SK-N-SH treated with all-trans-retinoic acid at 6 μM for 48 hours (cell line): ENCODE measurements around the gene IQSEC1.

ENCODE experiments used
- ATAC-seq: fragments of 200-7000 bp; cut with Tn5 transposase; 3 replicates; pipeline ENCODE4 v1.9.1; 2020; ENCODE audit warnings: mild to moderate bottlenecking, moderate library complexity
- ARNTL ChIP-seq: fragments of 450-650 bp; formaldehyde crosslinking; IDR thresholded peaks from 2 replicates; pipeline ENCODE4 v1.5.0; 2020; ENCODE audit warnings: low read depth, mild to moderate bottlenecking, moderate library complexity, borderline replicate concordance
- CSDC2 ChIP-seq: fragments of 250-450 bp; sonication (Bioruptor Pico); IDR thresholded peaks from 2 replicates; pipeline ENCODE4 v1.5.0; 2020; ENCODE audit warnings: mild to moderate bottlenecking, moderate library complexity
- ESRRG ChIP-seq: fragments of 250-450 bp; sonication (Bioruptor Pico); IDR thresholded peaks from 2 replicates; pipeline ENCODE4 v1.6.1; 2021; ENCODE audit warnings: mild to moderate bottlenecking
- GLIS3 ChIP-seq: fragments of 250-450 bp; sonication (Bioruptor Pico); IDR thresholded peaks from 2 replicates; pipeline ENCODE4 v1.5.0; 2020; ENCODE audit warnings: mild to moderate bottlenecking, moderate library complexity
- ISL1 ChIP-seq: fragments of 250-450 bp; sonication (Bioruptor Pico); IDR thresholded peaks from 2 replicates; pipeline ENCODE4 v2.1.2; 2022; ENCODE audit warnings: mild to moderate bottlenecking, moderate library complexity
- OSR1 ChIP-seq: fragments of 250-450 bp; sonication (Bioruptor Pico); IDR thresholded peaks from 2 replicates; pipeline ENCODE4 v1.8.0; 2022; ENCODE audit warnings: moderate library complexity, mild to moderate bottlenecking, inconsistent platforms
- POU6F1 ChIP-seq: fragments of 250-450 bp; sonication (Bioruptor Pico); IDR thresholded peaks from 2 replicates; pipeline ENCODE4 v1.8.0; 2021; ENCODE audit warnings: low read depth, mild to moderate bottlenecking, moderate library complexity, borderline replicate concordance
- PPARA ChIP-seq: fragments of 250-450 bp; sonication (Bioruptor Pico); IDR thresholded peaks from 2 replicates; pipeline ENCODE4 v1.5.0; 2020; ENCODE audit warnings: mild to moderate bottlenecking, borderline replicate concordance
- RARB ChIP-seq: fragments of 250-450 bp; sonication (Bioruptor Pico); IDR thresholded peaks from 2 replicates; pipeline ENCODE4 v1.8.0; 2021; ENCODE audit warnings: mild to moderate bottlenecking, moderate library complexity
- SNAI2 ChIP-seq: fragments of 250-450 bp; sonication (Bioruptor Pico); IDR thresholded peaks from 2 replicates; pipeline ENCODE4 v1.5.0; 2020; ENCODE audit warnings: mild to moderate bottlenecking, moderate library complexity
- TCF4 ChIP-seq: fragments of 250-450 bp; sonication (Bioruptor Pico); IDR thresholded peaks from 2 replicates; pipeline ENCODE4 v1.8.0; 2021; ENCODE audit warnings: mild to moderate bottlenecking, moderate library complexity, borderline replicate concordance
- TOX ChIP-seq: fragments of 250-450 bp; sonication (Bioruptor Pico); IDR thresholded peaks from 2 replicates; pipeline ENCODE4 v1.8.0; 2021; ENCODE audit warnings: mild to moderate bottlenecking, moderate library complexity, borderline replicate concordance
- ZFP3 ChIP-seq: fragments of 250-450 bp; sonication (Bioruptor Pico); IDR thresholded peaks from 2 replicates; pipeline ENCODE4 v1.5.0; 2020; ENCODE audit warnings: mild to moderate bottlenecking, moderate library complexity
- ZNF565 ChIP-seq: fragments of 450-650 bp; formaldehyde crosslinking; conservative IDR thresholded peaks from 2 replicates; pipeline ENCODE4 v1.5.0; 2020; ENCODE audit warnings: low read depth, mild to moderate bottlenecking, moderate library complexity
- ZNF70 ChIP-seq: fragments of 450-650 bp; formaldehyde crosslinking; IDR thresholded peaks from 2 replicates; pipeline ENCODE4 v1.5.0; 2020; ENCODE audit warnings: mild to moderate bottlenecking, moderate library complexity
- ZNF8 ChIP-seq: fragments of 450-650 bp; formaldehyde crosslinking; IDR thresholded peaks from 2 replicates; pipeline ENCODE4 v1.5.0; 2020; ENCODE audit warnings: mild to moderate bottlenecking, moderate library complexity
- TF ChIP-seq, protein P1 (sequence below): fragments of 250-450 bp; sonication (Bioruptor Pico); IDR thresholded peaks from 2 replicates; pipeline ENCODE4 v1.5.0; 2020; ENCODE audit warnings: mild to moderate bottlenecking, moderate library complexity
- TF ChIP-seq, protein P2 (sequence below): fragments of 250-450 bp; sonication (Bioruptor Pico); IDR thresholded peaks from 2 replicates; pipeline ENCODE4 v1.5.1; 2020; ENCODE audit warnings: low read depth, mild to moderate bottlenecking, moderate library complexity
- TF ChIP-seq, protein P3 (sequence below): fragments of 250-450 bp; sonication (Bioruptor Pico); IDR thresholded peaks from 2 replicates; pipeline ENCODE4 v1.5.1; 2021; ENCODE audit warnings: mild to moderate bottlenecking, moderate library complexity

Gene IQSEC1

GRCh38 chr3:13064964-13065363, 8.3 kb downstream of the IQSEC1 start (continued):
- TF ChIP-seq, protein P1, sequence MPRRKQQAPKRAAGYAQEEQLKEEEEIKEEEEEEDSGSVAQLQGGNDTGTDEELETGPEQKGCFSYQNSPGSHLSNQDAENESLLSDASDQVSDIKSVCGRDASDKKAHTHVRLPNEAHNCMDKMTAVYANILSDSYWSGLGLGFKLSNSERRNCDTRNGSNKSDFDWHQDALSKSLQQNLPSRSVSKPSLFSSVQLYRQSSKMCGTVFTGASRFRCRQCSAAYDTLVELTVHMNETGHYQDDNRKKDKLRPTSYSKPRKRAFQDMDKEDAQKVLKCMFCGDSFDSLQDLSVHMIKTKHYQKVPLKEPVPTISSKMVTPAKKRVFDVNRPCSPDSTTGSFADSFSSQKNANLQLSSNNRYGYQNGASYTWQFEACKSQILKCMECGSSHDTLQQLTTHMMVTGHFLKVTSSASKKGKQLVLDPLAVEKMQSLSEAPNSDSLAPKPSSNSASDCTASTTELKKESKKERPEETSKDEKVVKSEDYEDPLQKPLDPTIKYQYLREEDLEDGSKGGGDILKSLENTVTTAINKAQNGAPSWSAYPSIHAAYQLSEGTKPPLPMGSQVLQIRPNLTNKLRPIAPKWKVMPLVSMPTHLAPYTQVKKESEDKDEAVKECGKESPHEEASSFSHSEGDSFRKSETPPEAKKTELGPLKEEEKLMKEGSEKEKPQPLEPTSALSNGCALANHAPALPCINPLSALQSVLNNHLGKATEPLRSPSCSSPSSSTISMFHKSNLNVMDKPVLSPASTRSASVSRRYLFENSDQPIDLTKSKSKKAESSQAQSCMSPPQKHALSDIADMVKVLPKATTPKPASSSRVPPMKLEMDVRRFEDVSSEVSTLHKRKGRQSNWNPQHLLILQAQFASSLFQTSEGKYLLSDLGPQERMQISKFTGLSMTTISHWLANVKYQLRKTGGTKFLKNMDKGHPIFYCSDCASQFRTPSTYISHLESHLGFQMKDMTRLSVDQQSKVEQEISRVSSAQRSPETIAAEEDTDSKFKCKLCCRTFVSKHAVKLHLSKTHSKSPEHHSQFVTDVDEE (CRISPR knock-in tag): no peak
- no peak for TF ChIP-seq GLIS3 (CRISPR knock-in tag)
- TF ChIP-seq ZNF70: no peak
- no peak for TF ChIP-seq ZFP3 (CRISPR knock-in tag)
- TF ChIP-seq ARNTL (CRISPR knock-in tag): no peak

DNA sequence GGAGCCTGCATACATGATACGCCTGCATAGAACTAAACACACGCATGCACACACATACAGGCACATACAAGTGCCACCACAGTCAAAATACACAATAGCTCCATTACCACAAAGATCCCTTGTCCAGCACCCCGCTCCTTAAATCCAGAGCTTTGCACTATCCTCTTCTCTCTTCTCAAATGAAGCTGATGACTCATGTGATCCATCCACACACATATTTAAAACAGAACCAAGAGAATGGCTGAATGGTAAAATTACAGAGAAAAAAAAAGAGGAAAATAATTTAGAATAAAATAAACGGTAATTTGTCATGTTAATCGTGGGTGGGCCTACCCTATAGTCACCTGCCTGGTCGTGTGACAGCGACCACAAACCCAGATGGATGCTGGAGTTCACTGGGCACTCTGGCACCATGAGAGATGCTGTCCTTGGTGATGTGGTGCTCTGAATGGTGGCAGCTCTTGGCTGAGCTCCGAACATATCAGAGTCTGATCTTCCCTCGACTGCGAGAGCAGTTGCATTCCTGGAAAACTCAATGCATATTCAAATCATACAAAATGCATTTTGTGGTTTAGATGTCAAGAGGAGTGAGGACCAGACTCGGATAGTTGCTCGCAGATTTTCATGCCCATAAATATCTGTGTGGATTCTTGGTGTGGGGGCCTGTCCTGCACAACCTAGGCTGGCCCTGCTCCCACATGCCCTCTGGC, 8.9 kb downstream of the IQSEC1 start:
- TF ChIP-seq RARB (CRISPR knock-in tag): no peak
- TF ChIP-seq PPARA (CRISPR knock-in tag): no peak
- TF ChIP-seq ZNF70: no peak
- no peak for TF ChIP-seq TOX (CRISPR knock-in tag)
- TF ChIP-seq, protein P2, sequence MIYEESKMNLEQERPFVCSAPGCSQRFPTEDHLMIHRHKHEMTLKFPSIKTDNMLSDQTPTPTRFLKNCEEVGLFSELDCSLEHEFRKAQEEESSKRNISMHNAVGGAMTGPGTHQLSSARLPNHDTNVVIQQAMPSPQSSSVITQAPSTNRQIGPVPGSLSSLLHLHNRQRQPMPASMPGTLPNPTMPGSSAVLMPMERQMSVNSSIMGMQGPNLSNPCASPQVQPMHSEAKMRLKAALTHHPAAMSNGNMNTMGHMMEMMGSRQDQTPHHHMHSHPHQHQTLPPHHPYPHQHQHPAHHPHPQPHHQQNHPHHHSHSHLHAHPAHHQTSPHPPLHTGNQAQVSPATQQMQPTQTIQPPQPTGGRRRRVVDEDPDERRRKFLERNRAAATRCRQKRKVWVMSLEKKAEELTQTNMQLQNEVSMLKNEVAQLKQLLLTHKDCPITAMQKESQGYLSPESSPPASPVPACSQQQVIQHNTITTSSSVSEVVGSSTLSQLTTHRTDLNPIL (CRISPR knock-in tag): no peak
- TF ChIP-seq SNAI2: no peak
- no peak for TF ChIP-seq CSDC2 (CRISPR knock-in tag)
- no peak for TF ChIP-seq ESRRG (CRISPR knock-in tag)
- TF ChIP-seq, protein P3, sequence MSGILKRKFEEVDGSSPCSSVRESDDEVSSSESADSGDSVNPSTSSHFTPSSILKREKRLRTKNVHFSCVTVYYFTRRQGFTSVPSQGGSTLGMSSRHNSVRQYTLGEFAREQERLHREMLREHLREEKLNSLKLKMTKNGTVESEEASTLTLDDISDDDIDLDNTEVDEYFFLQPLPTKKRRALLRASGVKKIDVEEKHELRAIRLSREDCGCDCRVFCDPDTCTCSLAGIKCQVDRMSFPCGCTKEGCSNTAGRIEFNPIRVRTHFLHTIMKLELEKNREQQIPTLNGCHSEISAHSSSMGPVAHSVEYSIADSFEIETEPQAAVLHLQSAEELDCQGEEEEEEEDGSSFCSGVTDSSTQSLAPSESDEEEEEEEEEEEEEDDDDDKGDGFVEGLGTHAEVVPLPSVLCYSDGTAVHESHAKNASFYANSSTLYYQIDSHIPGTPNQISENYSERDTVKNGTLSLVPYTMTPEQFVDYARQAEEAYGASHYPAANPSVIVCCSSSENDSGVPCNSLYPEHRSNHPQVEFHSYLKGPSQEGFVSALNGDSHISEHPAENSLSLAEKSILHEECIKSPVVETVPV (CRISPR knock-in tag): no peak
- TF ChIP-seq POU6F1: no peak
- no peak for TF ChIP-seq ZNF8 (CRISPR knock-in tag)
- TF ChIP-seq ARNTL (CRISPR knock-in tag): no peak
- TF ChIP-seq OSR1 (CRISPR knock-in tag): no peak
- no peak for TF ChIP-seq TCF4 (CRISPR knock-in tag)
- TF ChIP-seq ZNF565 (CRISPR knock-in tag): no peak
- TF ChIP-seq ISL1 (CRISPR knock-in tag): no peak
- TF ChIP-seq, protein P1 (CRISPR knock-in tag): no peak
- peak; percentile 59 for ATAC-seq

GRCh38 chr3:13063225-13063624, 10.0 kb downstream of the IQSEC1 start:
- 0 out of 3 replicates have a peak, but pooled peaks have one; percentile 15 for ATAC-seq

More at GRCh38 chr3:13063225-13063624, 10.0 kb downstream of the IQSEC1 start:
- TF ChIP-seq POU6F1: no peak
- TF ChIP-seq, all 23 proteins: peak for 0
